AG04450 (cell line): ENCODE measurements around the gene LMO3. TPM values are rescaled to one million over a fixed set of nuclear protein-coding genes. Genes with fewer than 3 reads are reported as not detected.
A peak's percentile ranks its signal among the peaks of the same experiment; 100 is the strongest.

Experiments used
- CTCF ChIA-PET: fragments of 300-600, 350-600 bp; formaldehyde crosslinking; extraction: SDS; loops from one replicate; lab custom pipeline; 2022; ENCODE audit warnings: antibody characterized with exemption, inconsistent platforms; lab: Charles Lee
- POLR2A ChIA-PET: fragments of 350-600 bp; formaldehyde crosslinking; extraction: SDS; loops from one replicate; lab custom pipeline; 2021; ENCODE audit warnings: antibody characterized with exemption, inconsistent platforms; lab: Yijun Ruan, JAX
- DNase-seq: peaks from one replicate; pipeline ENCODE4 v3.0.0-alpha.2; 2011; ENCODE audit warnings: low read depth, low spot score
- H3K27ac ChIP-seq: one replicate; pipeline ENCODE4 v1.5.1; 2012; ENCODE audit warnings: low read depth, low read length, control low read depth
- H3K27me3 ChIP-seq: one replicate; pipeline ENCODE4 v1.6.0; 2012; ENCODE audit warnings: low read length; ENCODE audit not compliant: control insufficient read depth, insufficient read depth
- H3K4me3 ChIP-seq: 2 replicates; pipeline ENCODE4 v1.5.1; 2011; ENCODE audit warnings: mild to moderate bottlenecking, low read depth, low read length, control low read depth
- H3K9me3 ChIP-seq: 2 replicates; pipeline ENCODE4 v1.5.1; 2012; ENCODE audit warnings: low read length; ENCODE audit not compliant: control insufficient read depth, insufficient read depth
- CTCF ChIP-seq: IDR thresholded peaks from 2 replicates; pipeline ENCODE4 v1.5.1; 2011; ENCODE audit warnings: low read depth, low read length, control low read depth, inconsistent platforms
- polyA plus RNA-seq: library from polyadenylated mRNA; depleted of rRNA; stranded (reverse); fragments of >200 nt; gene quantifications from 2 replicates; pipeline ENCODE4 v1.2.3, GENCODE V29; 2011

LMO3 gene
- polyA plus RNA-seq, 1 experiment = 2.0 TPM

GRCh38 chr12:16562921-16563320, 43.0 kb downstream of the LMO3 start:
- no peak overlapping the region for H3K4me3 ChIP-seq
- ChIA-PET CTCF (no interaction called here), POLR2A (no interaction called here)
- H3K27ac ChIP-seq = no peak overlapping the region
- no peak for DNase-seq
- no peak for TF ChIP-seq CTCF
- no peaks in the 10 kb centered on the region for H3K9me3 ChIP-seq
- H3K27me3 ChIP-seq = no peaks in the 10 kb centered on the region

- TF ChIP-seq CTCF = no peak
- Histone ChIP-seq H3K4me3 (no peak overlapping the region), H3K9me3 (no peaks in the 10 kb centered on the region), H3K27ac (no peak overlapping the region), H3K27me3 (no peaks in the 10 kb centered on the region)
- POLR2A ChIA-PET = no interaction called here
- DNase-seq = no peak
- CTCF ChIA-PET = no interaction called here
Observed at GRCh38 chr12:16562435-16562834, 43.5 kb downstream of the LMO3 start.

GRCh38 chr12:16560273-16560672, 45.7 kb downstream of the LMO3 start:
- TF ChIP-seq CTCF = no peak
- Histone ChIP-seq H3K4me3 (no peak overlapping the region), H3K9me3 (no peaks in the 10 kb centered on the region), H3K27me3 (no peaks in the 10 kb centered on the region), H3K27ac (no peak overlapping the region)
- ChIA-PET CTCF (interaction anchor here (0.9 to 1.5 kb wide), 2 partner anchors 9 to 578 kb away, joined by 3 read pairs; no protein-coding TSS in a partner anchor), POLR2A (no interaction called here)
- DNase-seq = no peak

GRCh38 chr12:16555630-16556029, 50.3 kb downstream of the LMO3 start:
- ChIA-PET POLR2A (no interaction called here), CTCF (no interaction called here)
- Histone ChIP-seq H3K27ac (no peak overlapping the region), H3K4me3 (no peak overlapping the region), H3K27me3 (no peaks in the 10 kb centered on the region), H3K9me3 (no peaks in the 10 kb centered on the region; the same call in 1 of the 2 replicates)
- peak; percentile 47 for DNase-seq
- TF ChIP-seq CTCF = no peak

GRCh38 chr12:16553457-16553856, 52.5 kb downstream of the LMO3 start:
- ChIA-PET CTCF (no interaction called here), POLR2A (no interaction called here)
- Histone ChIP-seq H3K27me3 (no peaks in the 10 kb centered on the region), H3K9me3 (no peaks in the 10 kb centered on the region; the same call in 1 of the 2 replicates), H3K4me3 (no peak overlapping the region), H3K27ac (no peak overlapping the region)
- DNase-seq = no peak
- TF ChIP-seq CTCF = no peak
